K562 (cell line): ENCODE results near the gene RTBDN. TPM values are rescaled to one million over a fixed set of nuclear protein-coding genes. Genes with fewer than 3 reads are reported as not detected.

ENCODE experiments used
- ATAC-seq: fragments of 200-7000 bp; cut with Tn5 transposase; 3 replicates; pipeline ENCODE4 v1.9.1; 2020; ENCODE audit warnings: moderate library complexity
- BruUV-seq: library from RNA; stranded (reverse); fragments of 400-500 nt; replicated peaks from 2 replicates; lab custom pipeline; 2021; lab: Mats Ljungman, UMichigan
- CTCF ChIA-PET: fragments of 300-600 bp; formaldehyde crosslinking; extraction: SDS; loops from one replicate; lab custom pipeline; 2021; ENCODE audit warnings: low intra/inter-chr PET ratio; lab: Yijun Ruan, JAX
- POLR2A ChIA-PET: fragments of 300-600, 350-650 bp; sonication (Branson Sonifier 250); formaldehyde crosslinking; extraction: SDS; loops from one replicate; lab custom pipeline; 2021; ENCODE audit warnings: antibody characterized with exemption, inconsistent platforms; lab: Yijun Ruan, JAX
- DNase-seq, 4 experiments: peaks; one replicate each; pipeline versions ENCODE4 v3.0.0 to v3.0.0-alpha.2; 2011 to 2018; ENCODE audit warnings: low spot score in 3 of 4, mixed read lengths in 3 of 4; ENCODE audit errors: extremely low read depth in 1 of 4
- FAIRE-seq: peaks from 2 replicates; lab custom pipeline; 2011; peaks lifted over from hg19 to GRCh38; lab: Jason Lieb, UNC
- H2AFZ ChIP-seq: 2 replicates; pipeline ENCODE4 v1.6.0; 2011; ENCODE audit warnings: low read depth, low read length, control low read depth, inconsistent platforms
- H3K27ac ChIP-seq: fragments of 200-600 bp; 3 replicates; pipeline ENCODE4 v1.8.0; 2011; ENCODE audit warnings: low read depth, mild to moderate bottlenecking, control low read depth, inconsistent platforms, low read length, moderate library complexity, mixed read lengths; ENCODE audit errors: extremely low read depth
- H3K27me3 ChIP-seq, 2 experiments: fragments of 300-600 bp in 1 of 2; 2 replicates in 1 of 2; 3 replicates in 1 of 2; pipeline versions ENCODE4 v1.6.0 to v1.8.0; 2011; ENCODE audit warnings: inconsistent platforms in 2 of 2, low read length in 2 of 2, mild to moderate bottlenecking in 1 of 2, mixed read lengths in 1 of 2, moderate library complexity in 1 of 2; ENCODE audit not compliant: control insufficient read depth in 2 of 2, insufficient read depth in 2 of 2
- H3K36me3 ChIP-seq: fragments of 300-600 bp; 3 replicates; pipeline ENCODE4 v1.8.0; 2011; ENCODE audit warnings: mild to moderate bottlenecking, low read length, inconsistent platforms; ENCODE audit not compliant: control insufficient read depth, insufficient read depth
- H3K4me1 ChIP-seq, 2 experiments: fragments of 200-600 bp in 1 of 2; replicated peaks in 1 of 2; 2 replicates in 1 of 2; 3 replicates in 1 of 2; pipeline versions ENCODE4 v1.5.1 to v1.8.0; 2011; ENCODE audit warnings: inconsistent platforms in 2 of 2, low read length in 2 of 2, mild to moderate bottlenecking in 1 of 2, mixed read lengths in 1 of 2, moderate library complexity in 1 of 2; ENCODE audit not compliant: control insufficient read depth in 2 of 2, insufficient read depth in 2 of 2
- H3K4me2 ChIP-seq: 2 replicates; pipeline ENCODE4 v1.6.1; 2011; ENCODE audit warnings: low read length, control low read depth, inconsistent platforms, mixed read lengths; ENCODE audit not compliant: insufficient read depth
- H3K4me3 ChIP-seq: fragments of 200-600 bp; sonication (generic), shearing (Covaris generic); 2 replicates; pipeline ENCODE4 v1.5.1; 2016; ENCODE audit warnings: control low read depth, inconsistent platforms
- H3K79me2 ChIP-seq: fragments of 200-600 bp; 3 replicates; pipeline ENCODE4 v1.8.0; 2011; ENCODE audit warnings: low read length, inconsistent platforms; ENCODE audit not compliant: control insufficient read depth, insufficient read depth
- H3K9ac ChIP-seq, 2 experiments: 2 replicates each; pipeline versions ENCODE4 v1.6.0 to v1.6.1; 2011; ENCODE audit warnings: low read depth in 2 of 2, low read length in 2 of 2, control low read depth in 1 of 2, inconsistent platforms in 1 of 2, mild to moderate bottlenecking in 1 of 2, mixed read lengths in 1 of 2; ENCODE audit not compliant: insufficient read depth in 1 of 2
- H3K9me1 ChIP-seq: one replicate; pipeline ENCODE4 v1.6.0; 2011; ENCODE audit warnings: inconsistent platforms, mild to moderate bottlenecking, low read length, moderate library complexity; ENCODE audit not compliant: control insufficient read depth, insufficient read depth
- H3K9me3 ChIP-seq: replicated peaks from 2 replicates; pipeline ENCODE4 v1.5.1; 2011; ENCODE audit warnings: low read depth, low read length, inconsistent platforms; ENCODE audit not compliant: control insufficient read depth, insufficient read depth
- H4K20me1 ChIP-seq: replicated peaks from 2 replicates; pipeline ENCODE4 v1.6.1; 2011; ENCODE audit warnings: low read length, inconsistent platforms, mixed read lengths; ENCODE audit not compliant: control insufficient read depth, insufficient read depth
- CHD2 ChIP-seq: IDR thresholded peaks from 2 replicates; pipeline ENCODE4 v1.6.1; 2011; ENCODE audit warnings: low read depth, low read length
- KAT8 ChIP-seq: fragments of 450-650 bp; IDR thresholded peaks from 2 replicates; pipeline ENCODE4 v1.6.1; 2016; ENCODE audit warnings: low read depth, mild to moderate bottlenecking
- MCM2 ChIP-seq: fragments of 450-650 bp; IDR thresholded peaks from 2 replicates; pipeline ENCODE4 v1.6.1; 2017; ENCODE audit warnings: low read depth, mild to moderate bottlenecking
- MTA1 ChIP-seq: fragments of 450-650 bp; IDR thresholded peaks from 2 replicates; pipeline ENCODE4 v1.6.1; 2017; ENCODE audit warnings: borderline replicate concordance
- PHF8 ChIP-seq: fragments of 200-600 bp; sonication (generic); IDR thresholded peaks from 2 replicates; pipeline ENCODE4 v1.6.1; 2012; ENCODE audit warnings: mixed run types, mild to moderate bottlenecking, inconsistent platforms, low read length, moderate library complexity, borderline replicate concordance
- TAF9B ChIP-seq: fragments of 450-650 bp; IDR thresholded peaks from 2 replicates; pipeline ENCODE4 v1.6.1; 2018; ENCODE audit warnings: mild to moderate bottlenecking; ENCODE audit not compliant: partially characterized antibody
- TOE1 ChIP-seq, 2 experiments: fragments of 450-650 bp in 1 of 2; sonication (generic) in 1 of 2; formaldehyde crosslinking in 1 of 2; IDR thresholded peaks; 2 replicates each; pipeline versions ENCODE4 v1.7.1 to v1.8.0; 2016 to 2022; ENCODE audit warnings: borderline replicate concordance in 2 of 2, mild to moderate bottlenecking in 2 of 2, antibody characterized with exemption in 1 of 2, inconsistent platforms in 1 of 2, low read depth in 1 of 2, missing genetic modification reagents in 1 of 2, moderate library complexity in 1 of 2
- ZBTB7A ChIP-seq: IDR thresholded peaks from 2 replicates; pipeline ENCODE4 v1.6.1; 2011; ENCODE audit warnings: low read depth, mild to moderate bottlenecking, low read length, moderate library complexity, borderline replicate concordance; ENCODE audit not compliant: control insufficient read depth
- ZNF134 ChIP-seq: fragments of 250-450 bp; sonication (Bioruptor Pico); conservative IDR thresholded peaks from 2 replicates; pipeline ENCODE4 v1.4.0; 2020
- ZNF263 ChIP-seq: sonication (generic); formaldehyde crosslinking; IDR thresholded peaks from 2 replicates; pipeline ENCODE4 v1.8.0; 2022; ENCODE audit warnings: mild to moderate bottlenecking, missing genetic modification reagents, borderline replicate concordance
- ZNF316 ChIP-seq: fragments of 450-650 bp; IDR thresholded peaks from 2 replicates; pipeline ENCODE4 v1.6.1; 2016
- WGBS: fragments of 100-300 bp; shearing (Covaris generic); methylation state at CpG from one replicate; pipeline ENCODE4 v1.1.6; 2016; ENCODE audit warnings: low coverage, mixed read lengths; ENCODE audit not compliant: insufficient coverage; ENCODE audit errors: missing lambda C conversion rate; 5-methylcytosine and 5-hydroxymethylcytosine counted together
- in situ Hi-C: fragments of 300-500 bp; cut with MboI; formaldehyde crosslinking; loops from 4 replicates; pipeline ENCODE4 v1.15.0; 2018; ENCODE audit warnings: inconsistent platforms, mixed read lengths
- intact Hi-C: fragments of 100-400 bp; cut with micrococcal nuclease; formaldehyde crosslinking; loops from 2 replicates; pipeline ENCODE4 v1.14.2; 2022
- polyA plus RNA-seq, 8 experiments: library from polyadenylated mRNA; depleted of rRNA in 4 of 8; stranded (reverse) in 5 of 8; unstranded in 3 of 8; fragments of >200 nt; fragmentation: Nextera tagmentation in 2 of 8; fragmentation: Illumina TruSeq in 1 of 8; extraction: Ambion mirVana in 2 of 8; extraction: Trizol in 1 of 8; gene quantifications; 2 replicates each; pipeline versions ENCODE4 v1.2.1 to v1.2.3, GENCODE V29; 2011 to 2014; ENCODE audit warnings: inconsistent platforms in 1 of 8, missing spikeins in 1 of 8
- total RNA-seq, 7 experiments: library from RNA; depleted of rRNA in 6 of 7; stranded (reverse); fragments of >200 nt in 6 of 7; fragmentation: Illumina TruSeq in 2 of 7; extraction: Trizol in 2 of 7; gene quantifications; 2 replicates each; pipeline versions ENCODE4 v1.2.1 to v1.2.3, GENCODE V29; 2011 to 2021; ENCODE audit warnings: low replicate concordance in 1 of 7
- TF ChIP-seq, protein P1 (sequence below): fragments of 450-650 bp; IDR thresholded peaks from 2 replicates; pipeline ENCODE4 v1.6.1; 2018; ENCODE audit not compliant: partially characterized antibody

The RTBDN gene
- total and polyA plus RNA-seq, 9 of the 15 experiments (the other 6 are each of a cell fraction or from before 2014, with no cell fraction given): 0.20 to 2.3 (median 0.72) TPM; not detected in 1

DNA sequence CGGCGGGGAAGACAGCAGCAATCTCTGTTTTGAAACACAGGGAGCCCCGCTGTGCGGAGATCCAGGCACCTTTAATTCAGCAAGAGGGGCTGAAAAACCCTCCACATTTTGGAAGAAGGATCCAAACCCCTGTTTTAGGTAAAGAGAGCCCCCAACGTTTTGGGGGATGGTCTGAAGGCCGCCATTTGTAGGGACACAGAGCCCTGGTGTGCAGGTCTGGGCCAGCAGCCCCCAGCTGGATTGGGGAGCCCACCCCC lies 55.5 kb downstream of the RTBDN start:
- DNase-seq (no peak), FAIRE-seq (no peak), ATAC-seq (no peak)
- H3K4me1 ChIP-seq: peaks cover 35 to 70% of the 10 kb centered on the region in 2 experiments
- ChIA-PET CTCF (no interaction called here), POLR2A (interaction anchor here (0.6 to 4.1 kb wide), 7 partner anchors 10 to 69 kb away, joined by 3 to 44 read pairs (median 4); partner anchors contain the start of genes GET3 and JUNB)
- TSS peak; percentile 78 for BruUV-seq
- H3K27ac ChIP-seq: peak overlapping the region; percentile 68
- no peaks in the 10 kb centered on the region for H3K27me3 ChIP-seq
- no peaks in the 10 kb centered on the region for H4K20me1 ChIP-seq
- no peaks in the 10 kb centered on the region for H3K9me1 ChIP-seq
- 14% methylated on average over 6 of the region's 6 CpGs for WGBS
- intact Hi-C loops: loop anchor here (5.0 kb wide), 1 partner anchor 63 kb away; no protein-coding TSS in a partner anchor
- peak; percentile 48 for TF ChIP-seq TAF9B
- no peak for TF ChIP-seq ZNF316
- TF ChIP-seq ZNF134 (CRISPR knock-in tag): no peak
- TF ChIP-seq PHF8: peak; percentile 27; the same call in 1 of the 2 replicates
- no peak for TF ChIP-seq MCM2
- 0 out of 2 replicates have a peak, but pooled peaks have one; percentile 7 for TF ChIP-seq MTA1
- peak; percentile 28; the same call in 1 of the 2 replicates for TF ChIP-seq TOE1 (IDR thresholded peaks at IDR 0.05; ENCODE audit: borderline replicate concordance)
- TF ChIP-seq TOE1 (CRISPR knock-in tag; IDR thresholded peaks at IDR 0.05; ENCODE audit: borderline replicate concordance, low read depth): no peak
- TF ChIP-seq CHD2: 0 out of 2 replicates have a peak, but pooled peaks have one; percentile 5
- TF ChIP-seq ZNF263 (CRISPR knock-in tag): no peak
- TF ChIP-seq, protein P1, sequence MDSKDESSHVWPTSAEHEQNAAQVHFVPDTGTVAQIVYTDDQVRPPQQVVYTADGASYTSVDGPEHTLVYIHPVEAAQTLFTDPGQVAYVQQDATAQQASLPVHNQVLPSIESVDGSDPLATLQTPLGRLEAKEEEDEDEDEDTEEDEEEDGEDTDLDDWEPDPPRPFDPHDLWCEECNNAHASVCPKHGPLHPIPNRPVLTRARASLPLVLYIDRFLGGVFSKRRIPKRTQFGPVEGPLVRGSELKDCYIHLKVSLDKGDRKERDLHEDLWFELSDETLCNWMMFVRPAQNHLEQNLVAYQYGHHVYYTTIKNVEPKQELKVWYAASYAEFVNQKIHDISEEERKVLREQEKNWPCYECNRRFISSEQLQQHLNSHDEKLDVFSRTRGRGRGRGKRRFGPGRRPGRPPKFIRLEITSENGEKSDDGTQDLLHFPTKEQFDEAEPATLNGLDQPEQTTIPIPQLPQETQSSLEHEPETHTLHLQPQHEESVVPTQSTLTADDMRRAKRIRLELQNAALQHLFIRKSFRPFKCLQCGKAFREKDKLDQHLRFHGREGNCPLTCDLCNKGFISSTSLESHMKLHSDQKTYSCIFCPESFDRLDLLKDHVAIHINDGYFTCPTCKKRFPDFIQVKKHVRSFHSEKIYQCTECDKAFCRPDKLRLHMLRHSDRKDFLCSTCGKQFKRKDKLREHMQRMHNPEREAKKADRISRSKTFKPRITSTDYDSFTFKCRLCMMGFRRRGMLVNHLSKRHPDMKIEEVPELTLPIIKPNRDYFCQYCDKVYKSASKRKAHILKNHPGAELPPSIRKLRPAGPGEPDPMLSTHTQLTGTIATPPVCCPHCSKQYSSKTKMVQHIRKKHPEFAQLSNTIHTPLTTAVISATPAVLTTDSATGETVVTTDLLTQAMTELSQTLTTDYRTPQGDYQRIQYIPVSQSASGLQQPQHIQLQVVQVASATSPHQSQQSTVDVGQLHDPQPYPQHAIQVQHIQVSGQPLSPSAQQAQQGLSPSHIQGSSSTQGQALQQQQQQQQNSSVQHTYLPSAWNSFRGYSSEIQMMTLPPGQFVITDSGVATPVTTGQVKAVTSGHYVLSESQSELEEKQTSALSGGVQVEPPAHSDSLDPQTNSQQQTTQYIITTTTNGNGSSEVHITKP: peak; percentile 75
- TF ChIP-seq KAT8: peak; percentile 27; the same call in 1 of the 2 replicates
- TF ChIP-seq ZBTB7A: peak; percentile 58; the same call in 1 of the 2 replicates
- H3K4me2 ChIP-seq: peak overlapping the region; percentile 85
- peak overlapping the region; percentile 83 for H2AFZ ChIP-seq
- no peaks in the 10 kb centered on the region for H3K36me3 ChIP-seq
- H3K9ac ChIP-seq: peak overlapping the region; percentile 59 to 89
- in situ Hi-C loops: no loop called here
- no peaks in the 10 kb centered on the region for H3K9me3 ChIP-seq
- peaks cover 6% of the 10 kb centered on the region; the same call in 1 of the 3 replicates for H3K79me2 ChIP-seq
- peak overlapping the region; percentile 37 for H3K4me3 ChIP-seq
